HL-60 (cell line): ENCODE results near the gene TFRC.
"Not testable (repeated sequence)": the region's sequence is repeated elsewhere in the genome, so short reads cannot be mapped to it uniquely, and the experiment has no call there.

ENCODE experiments used
- DNase-seq, 2 experiments: peaks; one replicate each; pipeline ENCODE4 v3.0.0-alpha.2; 2010 to 2020; ENCODE audit warnings: low read depth in 1 of 2, low spot score in 1 of 2
- H3K27ac ChIP-seq: fragments of 250-450 bp; sonication (Bioruptor Pico); replicated peaks from 2 replicates; pipeline ENCODE4 v1.5.1; 2020; ENCODE audit warnings: mild to moderate bottlenecking, moderate library complexity
- H3K27me3 ChIP-seq: fragments of 250-450 bp; sonication (Bioruptor Pico); 2 replicates; pipeline ENCODE4 v1.5.1; 2021; ENCODE audit warnings: mild to moderate bottlenecking, moderate library complexity; ENCODE audit not compliant: insufficient read depth, poor library complexity, severe bottlenecking
- H3K4me3 ChIP-seq: replicated peaks from 2 replicates; pipeline ENCODE4 v1.5.1; 2011; ENCODE audit warnings: mild to moderate bottlenecking, control low read depth, low read length; ENCODE audit not compliant: insufficient read depth
- GABPA ChIP-seq: IDR thresholded peaks from 2 replicates; pipeline ENCODE4 v1.6.1; 2012; ENCODE audit warnings: low read depth
- POLR2AphosphoS5 ChIP-seq: IDR thresholded peaks from 2 replicates; pipeline ENCODE4 v1.6.1; 2012; ENCODE audit warnings: low read depth
- SPI1 ChIP-seq: IDR thresholded peaks from 2 replicates; pipeline ENCODE4 v1.6.1; 2012; ENCODE audit warnings: low read depth, mild to moderate bottlenecking, borderline replicate concordance
- TF ChIP-seq, protein P1 (sequence below): IDR thresholded peaks from 2 replicates; pipeline ENCODE4 v1.6.1; 2012; ENCODE audit warnings: low read depth; ENCODE audit not compliant: insufficient replicate concordance
- TF ChIP-seq, protein P2 (sequence below): IDR thresholded peaks from one replicate; pipeline ENCODE4 v1.5.1; 2011; ENCODE audit warnings: low read length, control low read depth, inconsistent platforms; ENCODE audit not compliant: insufficient read depth

TFRC gene

DNA sequence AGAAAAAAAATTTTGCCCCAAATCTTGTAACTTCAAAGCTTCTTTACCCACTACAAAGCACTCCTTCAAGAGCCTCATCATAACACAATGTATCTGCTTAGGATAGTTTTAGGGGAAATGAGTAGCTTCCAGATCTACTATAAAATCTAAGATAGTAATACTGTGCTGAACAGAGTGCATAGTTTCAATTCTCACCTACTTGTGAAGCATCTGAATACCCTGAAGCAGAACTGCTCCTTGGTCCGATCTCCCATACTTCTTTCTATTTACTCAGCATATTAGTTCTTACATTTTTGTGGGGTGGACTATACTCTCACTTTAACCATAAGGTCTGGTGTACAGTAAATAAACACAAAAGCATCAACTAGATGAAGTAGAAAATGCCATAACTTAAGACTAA is 9.6 kb downstream of the TFRC start:
- DNase-seq = no peak
- no peak for TF ChIP-seq POLR2AphosphoS5
- no peak for TF ChIP-seq SPI1
- TF ChIP-seq, protein P1, sequence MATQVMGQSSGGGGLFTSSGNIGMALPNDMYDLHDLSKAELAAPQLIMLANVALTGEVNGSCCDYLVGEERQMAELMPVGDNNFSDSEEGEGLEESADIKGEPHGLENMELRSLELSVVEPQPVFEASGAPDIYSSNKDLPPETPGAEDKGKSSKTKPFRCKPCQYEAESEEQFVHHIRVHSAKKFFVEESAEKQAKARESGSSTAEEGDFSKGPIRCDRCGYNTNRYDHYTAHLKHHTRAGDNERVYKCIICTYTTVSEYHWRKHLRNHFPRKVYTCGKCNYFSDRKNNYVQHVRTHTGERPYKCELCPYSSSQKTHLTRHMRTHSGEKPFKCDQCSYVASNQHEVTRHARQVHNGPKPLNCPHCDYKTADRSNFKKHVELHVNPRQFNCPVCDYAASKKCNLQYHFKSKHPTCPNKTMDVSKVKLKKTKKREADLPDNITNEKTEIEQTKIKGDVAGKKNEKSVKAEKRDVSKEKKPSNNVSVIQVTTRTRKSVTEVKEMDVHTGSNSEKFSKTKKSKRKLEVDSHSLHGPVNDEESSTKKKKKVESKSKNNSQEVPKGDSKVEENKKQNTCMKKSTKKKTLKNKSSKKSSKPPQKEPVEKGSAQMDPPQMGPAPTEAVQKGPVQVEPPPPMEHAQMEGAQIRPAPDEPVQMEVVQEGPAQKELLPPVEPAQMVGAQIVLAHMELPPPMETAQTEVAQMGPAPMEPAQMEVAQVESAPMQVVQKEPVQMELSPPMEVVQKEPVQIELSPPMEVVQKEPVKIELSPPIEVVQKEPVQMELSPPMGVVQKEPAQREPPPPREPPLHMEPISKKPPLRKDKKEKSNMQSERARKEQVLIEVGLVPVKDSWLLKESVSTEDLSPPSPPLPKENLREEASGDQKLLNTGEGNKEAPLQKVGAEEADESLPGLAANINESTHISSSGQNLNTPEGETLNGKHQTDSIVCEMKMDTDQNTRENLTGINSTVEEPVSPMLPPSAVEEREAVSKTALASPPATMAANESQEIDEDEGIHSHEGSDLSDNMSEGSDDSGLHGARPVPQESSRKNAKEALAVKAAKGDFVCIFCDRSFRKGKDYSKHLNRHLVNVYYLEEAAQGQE = no peak
- TF ChIP-seq, protein P2, sequence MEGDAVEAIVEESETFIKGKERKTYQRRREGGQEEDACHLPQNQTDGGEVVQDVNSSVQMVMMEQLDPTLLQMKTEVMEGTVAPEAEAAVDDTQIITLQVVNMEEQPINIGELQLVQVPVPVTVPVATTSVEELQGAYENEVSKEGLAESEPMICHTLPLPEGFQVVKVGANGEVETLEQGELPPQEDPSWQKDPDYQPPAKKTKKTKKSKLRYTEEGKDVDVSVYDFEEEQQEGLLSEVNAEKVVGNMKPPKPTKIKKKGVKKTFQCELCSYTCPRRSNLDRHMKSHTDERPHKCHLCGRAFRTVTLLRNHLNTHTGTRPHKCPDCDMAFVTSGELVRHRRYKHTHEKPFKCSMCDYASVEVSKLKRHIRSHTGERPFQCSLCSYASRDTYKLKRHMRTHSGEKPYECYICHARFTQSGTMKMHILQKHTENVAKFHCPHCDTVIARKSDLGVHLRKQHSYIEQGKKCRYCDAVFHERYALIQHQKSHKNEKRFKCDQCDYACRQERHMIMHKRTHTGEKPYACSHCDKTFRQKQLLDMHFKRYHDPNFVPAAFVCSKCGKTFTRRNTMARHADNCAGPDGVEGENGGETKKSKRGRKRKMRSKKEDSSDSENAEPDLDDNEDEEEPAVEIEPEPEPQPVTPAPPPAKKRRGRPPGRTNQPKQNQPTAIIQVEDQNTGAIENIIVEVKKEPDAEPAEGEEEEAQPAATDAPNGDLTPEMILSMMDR = no peak
- no peak for TF ChIP-seq GABPA
- Histone ChIP-seq H3K27ac (no peak overlapping the region), H3K4me3 (no peak overlapping the region), H3K27me3 (no peaks in the 10 kb centered on the region)

DNA sequence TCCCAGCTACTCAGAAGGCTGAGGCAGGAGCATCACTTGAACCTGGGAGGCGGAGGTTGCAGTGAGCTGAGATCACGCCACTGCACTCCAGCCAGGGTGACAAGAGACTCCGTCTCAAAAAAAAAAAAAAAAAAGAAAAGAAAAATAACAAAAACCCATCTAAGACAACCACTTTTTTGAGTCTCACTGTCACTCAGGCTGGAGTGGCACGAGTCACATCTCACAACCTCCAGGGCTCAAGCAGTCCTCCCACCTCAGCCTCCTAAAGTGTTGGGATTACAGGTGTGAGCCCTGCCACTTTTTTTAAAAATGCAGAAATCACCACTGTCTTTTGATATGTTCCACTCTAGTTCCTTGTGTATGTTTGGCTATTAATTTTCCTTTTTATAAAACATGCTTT is 13.1 kb downstream of the TFRC start:
- not testable (repeated sequence) for H3K27me3 ChIP-seq, H3K4me3 ChIP-seq, H3K27ac ChIP-seq, DNase-seq

DNA sequence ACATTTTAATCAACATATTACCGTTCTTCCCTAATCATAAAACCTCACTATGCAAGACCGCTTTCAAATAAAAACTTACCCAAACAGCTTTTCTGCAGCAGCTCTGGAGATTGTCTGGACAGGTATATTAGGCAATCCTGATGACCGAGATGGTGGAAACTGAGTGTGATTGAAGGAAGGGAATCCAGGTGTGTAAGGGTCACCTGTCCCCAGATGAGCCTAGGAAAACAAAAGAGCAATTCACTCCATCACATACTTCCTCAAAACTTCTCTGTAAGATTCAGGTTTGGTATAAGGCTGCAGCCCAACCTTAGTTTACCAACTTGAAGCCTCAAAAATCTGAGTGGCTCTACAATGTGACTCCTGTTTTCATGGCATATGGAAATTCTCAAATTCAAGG is 14.5 kb downstream of the TFRC start:
- no peak overlapping the region for H3K4me3 ChIP-seq

DNA sequence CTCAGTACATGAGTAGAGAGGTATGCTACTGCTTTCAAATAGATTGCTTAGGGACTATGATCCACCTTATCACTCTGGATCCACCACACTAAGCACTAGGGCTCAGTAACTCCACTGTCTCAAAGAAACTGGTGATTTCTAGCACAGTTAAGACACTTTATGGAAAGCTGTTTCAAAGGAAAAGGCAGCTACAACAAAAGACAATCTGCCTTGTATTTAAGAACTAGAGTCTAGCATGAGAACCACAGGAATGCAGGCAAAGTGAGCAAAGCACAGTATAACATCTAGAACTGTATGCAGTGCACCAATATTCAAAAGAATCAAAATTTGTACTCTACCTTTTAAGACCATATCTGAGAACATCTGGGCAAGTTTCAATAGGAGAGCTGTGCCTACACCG is 17.9 kb downstream of the TFRC start:
- no peaks in the 10 kb centered on the region for H3K27me3 ChIP-seq
- no peak overlapping the region for H3K27ac ChIP-seq
- H3K4me3 ChIP-seq = no peak overlapping the region
- no peak for DNase-seq
- TF ChIP-seq POLR2AphosphoS5 (no peak), SPI1 (no peak), GABPA (no peak)
- TF ChIP-seq, protein P1 = no peak
- TF ChIP-seq, protein P2 = no peak

More for the DNA sequence above, 14.5 kb downstream of the TFRC start:
- no peak for TF ChIP-seq SPI1
- no peak for TF ChIP-seq GABPA
- TF ChIP-seq, protein P2 = no peak
- TF ChIP-seq, protein P1 = no peak
- no peak for TF ChIP-seq POLR2AphosphoS5
- Histone ChIP-seq H3K27me3 (no peaks in the 10 kb centered on the region), H3K27ac (no peak overlapping the region)
- no peak for DNase-seq
